SK-N-SH treated with all-trans-retinoic acid at 6 μM for 48 hours (cell line): ENCODE data around the gene PLEKHG3.

Experiments
- ATAC-seq: fragments of 200-7000 bp; cut with Tn5 transposase; 3 replicates; pipeline ENCODE4 v1.9.1; 2020; ENCODE audit warnings: mild to moderate bottlenecking, moderate library complexity
- ARNTL ChIP-seq: fragments of 450-650 bp; formaldehyde crosslinking; IDR thresholded peaks from 2 replicates; pipeline ENCODE4 v1.5.0; 2020; ENCODE audit warnings: low read depth, mild to moderate bottlenecking, moderate library complexity, borderline replicate concordance
- BACH2 ChIP-seq: fragments of 250-450 bp; sonication (Bioruptor Pico); IDR thresholded peaks from 2 replicates; pipeline ENCODE4 v1.9.0; 2021; ENCODE audit warnings: mild to moderate bottlenecking, borderline replicate concordance
- CREB5 ChIP-seq: fragments of 250-450 bp; sonication (Bioruptor Pico); IDR thresholded peaks from 2 replicates; pipeline ENCODE4 v1.5.1; 2020; ENCODE audit warnings: low read depth, mild to moderate bottlenecking, moderate library complexity
- CSDC2 ChIP-seq: fragments of 250-450 bp; sonication (Bioruptor Pico); IDR thresholded peaks from 2 replicates; pipeline ENCODE4 v1.5.0; 2020; ENCODE audit warnings: mild to moderate bottlenecking, moderate library complexity
- GLIS3 ChIP-seq: fragments of 250-450 bp; sonication (Bioruptor Pico); IDR thresholded peaks from 2 replicates; pipeline ENCODE4 v1.5.0; 2020; ENCODE audit warnings: mild to moderate bottlenecking, moderate library complexity
- ISL1 ChIP-seq: fragments of 250-450 bp; sonication (Bioruptor Pico); IDR thresholded peaks from 2 replicates; pipeline ENCODE4 v2.1.2; 2022; ENCODE audit warnings: mild to moderate bottlenecking, moderate library complexity
- OSR1 ChIP-seq: fragments of 250-450 bp; sonication (Bioruptor Pico); IDR thresholded peaks from 2 replicates; pipeline ENCODE4 v1.8.0; 2022; ENCODE audit warnings: moderate library complexity, mild to moderate bottlenecking, inconsistent platforms
- PATZ1 ChIP-seq: fragments of 250-450 bp; sonication (Bioruptor Pico); IDR thresholded peaks from 2 replicates; pipeline ENCODE4 v1.8.0; 2020; ENCODE audit warnings: mild to moderate bottlenecking, moderate library complexity, borderline replicate concordance
- POU6F1 ChIP-seq: fragments of 250-450 bp; sonication (Bioruptor Pico); IDR thresholded peaks from 2 replicates; pipeline ENCODE4 v1.8.0; 2021; ENCODE audit warnings: low read depth, mild to moderate bottlenecking, moderate library complexity, borderline replicate concordance
- PPARA ChIP-seq: fragments of 250-450 bp; sonication (Bioruptor Pico); IDR thresholded peaks from 2 replicates; pipeline ENCODE4 v1.5.0; 2020; ENCODE audit warnings: mild to moderate bottlenecking, borderline replicate concordance
- RARB ChIP-seq: fragments of 250-450 bp; sonication (Bioruptor Pico); IDR thresholded peaks from 2 replicates; pipeline ENCODE4 v1.8.0; 2021; ENCODE audit warnings: mild to moderate bottlenecking, moderate library complexity
- SNAI2 ChIP-seq: fragments of 250-450 bp; sonication (Bioruptor Pico); IDR thresholded peaks from 2 replicates; pipeline ENCODE4 v1.5.0; 2020; ENCODE audit warnings: mild to moderate bottlenecking, moderate library complexity
- TCF4 ChIP-seq: fragments of 250-450 bp; sonication (Bioruptor Pico); IDR thresholded peaks from 2 replicates; pipeline ENCODE4 v1.8.0; 2021; ENCODE audit warnings: mild to moderate bottlenecking, moderate library complexity, borderline replicate concordance
- TOX ChIP-seq: fragments of 250-450 bp; sonication (Bioruptor Pico); IDR thresholded peaks from 2 replicates; pipeline ENCODE4 v1.8.0; 2021; ENCODE audit warnings: mild to moderate bottlenecking, moderate library complexity, borderline replicate concordance
- TSHZ2 ChIP-seq: fragments of 250-450 bp; sonication (Bioruptor Pico); IDR thresholded peaks from 2 replicates; pipeline ENCODE4 v1.5.0; 2020; ENCODE audit warnings: mild to moderate bottlenecking, moderate library complexity
- ZC3H10 ChIP-seq: fragments of 250-450 bp; sonication (Bioruptor Pico); IDR thresholded peaks from 2 replicates; pipeline ENCODE4 v1.5.1; 2021; ENCODE audit warnings: mild to moderate bottlenecking, moderate library complexity
- ZNF565 ChIP-seq: fragments of 450-650 bp; formaldehyde crosslinking; conservative IDR thresholded peaks from 2 replicates; pipeline ENCODE4 v1.5.0; 2020; ENCODE audit warnings: low read depth, mild to moderate bottlenecking, moderate library complexity

The PLEKHG3 gene

GRCh38 chr14:64754685-64755084 is 50.5 kb downstream of the PLEKHG3 start (continued):
- TF ChIP-seq TCF4 (no peak), OSR1 (no peak), ISL1 (no peak), RARB (no peak), CREB5 (CRISPR knock-in tag) (no peak), BACH2 (no peak), CSDC2 (CRISPR knock-in tag) (no peak)

GRCh38 chr14:64755781-64756221 is 51.6 kb downstream of the PLEKHG3 start:
- ATAC-seq: no peak
- no peak for TF ChIP-seq ZNF565 (CRISPR knock-in tag)
- TF ChIP-seq ARNTL (CRISPR knock-in tag): no peak
- no peak for TF ChIP-seq ISL1
- TF ChIP-seq GLIS3 (CRISPR knock-in tag): no peak
- TF ChIP-seq SNAI2: no peak
- TF ChIP-seq PATZ1 (CRISPR knock-in tag): no peak
- no peak for TF ChIP-seq TCF4
- no peak for TF ChIP-seq ZC3H10 (CRISPR knock-in tag)
- TF ChIP-seq CREB5 (CRISPR knock-in tag): no peak
- TF ChIP-seq POU6F1 (CRISPR knock-in tag): no peak

GRCh38 chr14:64756712-64757111 is 52.5 kb downstream of the PLEKHG3 start:
- TF ChIP-seq BACH2 (no peak), ISL1 (no peak), SNAI2 (no peak), OSR1 (no peak), TCF4 (no peak), POU6F1 (CRISPR knock-in tag) (no peak), RARB (no peak), TOX (no peak), CREB5 (CRISPR knock-in tag) (no peak), ZC3H10 (CRISPR knock-in tag) (no peak), PATZ1 (CRISPR knock-in tag) (no peak), PPARA (CRISPR knock-in tag) (no peak), TSHZ2 (CRISPR knock-in tag) (no peak)
- no peak for ATAC-seq
